ENCODE results near the gene MMP3. TPM values are rescaled to one million over a fixed set of nuclear protein-coding genes. Genes with fewer than 3 reads are reported as not detected.
"Not testable (repeated sequence)": the region's sequence is repeated elsewhere in the genome, so short reads cannot be mapped to it uniquely, and the experiment has no call there.

The MMP3 gene
- total RNA-seq, 2 experiments from 2014 or later = not detected

- H3K4me3 Mint-ChIP-seq = no peak overlapping the region
- H3K36me3 Mint-ChIP-seq (ENCODE audit: low read depth) = no peaks in the 10 kb centered on the region
- H3K4me1 ChIP-seq (ENCODE audit: insufficient read depth, low read length) = no peaks in the 10 kb centered on the region
- H3K9me3 ChIP-seq (ENCODE audit: control insufficient read depth in 1 of 2, insufficient read depth in 1 of 2, low read length in 2 of 2) = no peaks in the 10 kb centered on the region
- POLR2A ChIA-PET = no interaction called here
- peaks cover 0 to 2% of the 10 kb centered on the region in 2 experiments for H3K27me3 ChIP-seq (ENCODE audit: control insufficient read depth in 1 of 2, insufficient read depth in 2 of 2, low read length in 2 of 2)
- peaks cover 8% of the 10 kb centered on the region for H3K27me3 Mint-ChIP-seq
- TF ChIP-seq, protein P1, sequence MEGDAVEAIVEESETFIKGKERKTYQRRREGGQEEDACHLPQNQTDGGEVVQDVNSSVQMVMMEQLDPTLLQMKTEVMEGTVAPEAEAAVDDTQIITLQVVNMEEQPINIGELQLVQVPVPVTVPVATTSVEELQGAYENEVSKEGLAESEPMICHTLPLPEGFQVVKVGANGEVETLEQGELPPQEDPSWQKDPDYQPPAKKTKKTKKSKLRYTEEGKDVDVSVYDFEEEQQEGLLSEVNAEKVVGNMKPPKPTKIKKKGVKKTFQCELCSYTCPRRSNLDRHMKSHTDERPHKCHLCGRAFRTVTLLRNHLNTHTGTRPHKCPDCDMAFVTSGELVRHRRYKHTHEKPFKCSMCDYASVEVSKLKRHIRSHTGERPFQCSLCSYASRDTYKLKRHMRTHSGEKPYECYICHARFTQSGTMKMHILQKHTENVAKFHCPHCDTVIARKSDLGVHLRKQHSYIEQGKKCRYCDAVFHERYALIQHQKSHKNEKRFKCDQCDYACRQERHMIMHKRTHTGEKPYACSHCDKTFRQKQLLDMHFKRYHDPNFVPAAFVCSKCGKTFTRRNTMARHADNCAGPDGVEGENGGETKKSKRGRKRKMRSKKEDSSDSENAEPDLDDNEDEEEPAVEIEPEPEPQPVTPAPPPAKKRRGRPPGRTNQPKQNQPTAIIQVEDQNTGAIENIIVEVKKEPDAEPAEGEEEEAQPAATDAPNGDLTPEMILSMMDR (IDR thresholded peaks at IDR 0.05) = no peak
- DNase-seq (no peak), ATAC-seq (ENCODE audit: poor library complexity) (no peak)
- no peak overlapping the region for H3K27ac Mint-ChIP-seq
- no peaks in the 10 kb centered on the region for H3K4me1 Mint-ChIP-seq (ENCODE audit: low read depth)
- intact Hi-C loops (cut with DNase I, micrococcal nuclease) = no loop called here
- no peaks in the 10 kb centered on the region for H3K9me3 Mint-ChIP-seq
- CTCF ChIA-PET = no interaction called here
- H3K27ac ChIP-seq (ENCODE audit: low read depth in 1 of 2, low read length in 2 of 2) = no peak overlapping the region
- no peaks in the 10 kb centered on the region for H3K36me3 ChIP-seq (ENCODE audit: insufficient read depth, low read length)
- H3K4me3 ChIP-seq (ENCODE audit: low read length) = no peak overlapping the region
Observed at GRCh38 chr11:102878595-102878994, 35.2 kb upstream of the MMP3 start.

- Histone ChIP-seq H3K9me3 (ENCODE audit: control insufficient read depth in 1 of 2, insufficient read depth in 1 of 2, low read length in 2 of 2) (no peaks in the 10 kb centered on the region), H3K27ac (ENCODE audit: low read depth in 1 of 2, low read length in 2 of 2) (no peak within 1 kb of the TSS), H3K4me1 (ENCODE audit: insufficient read depth, low read length) (no peaks in the 10 kb centered on the region), H3K36me3 (ENCODE audit: insufficient read depth, low read length) (no peaks in the 10 kb centered on the region), H3K27me3 (ENCODE audit: control insufficient read depth in 1 of 2, insufficient read depth in 2 of 2, low read length in 2 of 2) (peaks cover 0 to 2% of the 10 kb centered on the region in 2 experiments), H3K4me3 (ENCODE audit: low read length) (no peak within 1 kb of the TSS)
- CTCF ChIA-PET = no interaction called here
- Mint-ChIP-seq H3K4me1 (ENCODE audit: low read depth) (no peaks in the 10 kb centered on the region), H3K9me3 (no peaks in the 10 kb centered on the region), H3K36me3 (ENCODE audit: low read depth) (no peaks in the 10 kb centered on the region), H3K27ac (no peak within 1 kb of the TSS), H3K27me3 (peaks cover 8% of the 10 kb centered on the region), H3K4me3 (no peak within 1 kb of the TSS)
- POLR2A ChIA-PET = no interaction called here
- intact Hi-C loops (cut with DNase I, micrococcal nuclease) = no loop called here
- no peak for DNase-seq
- ATAC-seq (ENCODE audit: poor library complexity) = no peak
- TF ChIP-seq, protein P1 (IDR thresholded peaks at IDR 0.05) = no peak
Observed at GRCh38 chr11:102874852-102875251, 31.4 kb upstream of the MMP3 start, which contains the start of gene MMP12. MMP12 (minus strand) TSS chr11:102874982; CDS start chr11:102874937, 45 bp downstream.

- ATAC-seq (ENCODE audit: poor library complexity); H3K4me3 Mint-ChIP-seq; H3K4me3 ChIP-seq (ENCODE audit: low read length); H3K27ac Mint-ChIP-seq; H3K36me3 ChIP-seq (ENCODE audit: insufficient read depth, low read length); DNase-seq; intact Hi-C loops (cut with DNase I, micrococcal nuclease); POLR2A ChIA-PET; H3K9me3 ChIP-seq (ENCODE audit: control insufficient read depth in 1 of 2, insufficient read depth in 1 of 2, low read length in 2 of 2); H3K4me1 ChIP-seq (ENCODE audit: insufficient read depth, low read length); H3K27me3 ChIP-seq (ENCODE audit: control insufficient read depth in 1 of 2, insufficient read depth in 2 of 2, low read length in 2 of 2); H3K9me3 Mint-ChIP-seq; H3K4me1 Mint-ChIP-seq (ENCODE audit: low read depth); CTCF ChIA-PET; H3K27ac ChIP-seq (ENCODE audit: low read depth in 1 of 2, low read length in 2 of 2); H3K36me3 Mint-ChIP-seq (ENCODE audit: low read depth): not testable (repeated sequence)
- H3K27me3 Mint-ChIP-seq = peaks cover 10% of the 10 kb centered on the region
Observed at GRCh38 chr11:102869354-102869964, 26.1 kb upstream of the MMP3 start.

- H3K4me3 ChIP-seq (ENCODE audit: low read length) = no peak overlapping the region
- no peaks in the 10 kb centered on the region for H3K9me3 ChIP-seq (ENCODE audit: control insufficient read depth in 1 of 2, insufficient read depth in 1 of 2, low read length in 2 of 2)
- Mint-ChIP-seq H3K27me3 (peaks cover 10% of the 10 kb centered on the region), H3K27ac (no peak overlapping the region), H3K4me3 (no peak overlapping the region), H3K36me3 (ENCODE audit: low read depth) (no peaks in the 10 kb centered on the region), H3K9me3 (no peaks in the 10 kb centered on the region), H3K4me1 (ENCODE audit: low read depth) (no peaks in the 10 kb centered on the region)
- TF ChIP-seq, protein P1 (IDR thresholded peaks at IDR 0.05) = no peak
- ChIA-PET POLR2A (no interaction called here), CTCF (no interaction called here)
- ATAC-seq (ENCODE audit: poor library complexity) (no peak), DNase-seq (no peak)
- no peaks in the 10 kb centered on the region for H3K4me1 ChIP-seq (ENCODE audit: insufficient read depth, low read length)
- H3K27me3 ChIP-seq (ENCODE audit: control insufficient read depth in 1 of 2, insufficient read depth in 2 of 2, low read length in 2 of 2) = no peaks in the 10 kb centered on the region
- no peak overlapping the region for H3K27ac ChIP-seq (ENCODE audit: low read depth in 1 of 2, low read length in 2 of 2)
- intact Hi-C loops (cut with DNase I, micrococcal nuclease) = no loop called here
- no peaks in the 10 kb centered on the region for H3K36me3 ChIP-seq (ENCODE audit: insufficient read depth, low read length)
Observed at GRCh38 chr11:102868339-102868738, 24.9 kb upstream of the MMP3 start.

Data from CD4-positive, alpha-beta T cell (primary cell).